ENCODE measurements around the gene UGCG. TPM values are rescaled to one million over a fixed set of nuclear protein-coding genes. Genes with fewer than 3 reads are reported as not detected.
"Not testable (repeated sequence)": the region's sequence is repeated elsewhere in the genome, so short reads cannot be mapped to it uniquely, and the experiment has no call there.

The UGCG gene
- total RNA-seq, 4 donors from 2014 or later: 81.3 to 113 (median 90.6) TPM

DNA sequence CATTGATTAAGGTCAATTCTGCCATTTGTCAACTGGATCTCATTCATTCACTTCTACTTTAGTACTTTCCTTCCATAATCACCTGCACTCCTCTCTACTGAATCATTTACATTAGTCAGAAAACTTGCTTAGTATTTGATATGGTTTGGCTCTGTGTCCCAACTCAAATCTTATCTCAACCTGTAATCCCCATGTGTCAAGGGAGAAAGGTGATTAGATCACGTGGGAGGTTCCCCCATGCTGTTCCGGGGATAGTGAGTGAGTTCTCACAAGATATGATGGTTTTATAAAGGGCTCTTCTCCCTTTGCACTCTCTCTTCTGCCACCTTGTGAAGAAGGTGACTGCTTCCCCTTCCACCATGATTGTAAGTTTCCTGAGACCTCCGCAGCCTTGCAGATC is 23.7 kb upstream of the UGCG start:
- no peak for DNase-seq (ENCODE audit: low spot score in 2 of 2)
- intact Hi-C loops (cut with DNase I; ENCODE audit: low total_unique reads): no loop called here
- 79 to 86% methylated on average over 3 of the region's 3 CpGs for WGBS, 2 donors
- TF ChIP-seq POLR2A (IDR thresholded peaks at IDR 0.05): no peak
- TF ChIP-seq, protein P1, sequence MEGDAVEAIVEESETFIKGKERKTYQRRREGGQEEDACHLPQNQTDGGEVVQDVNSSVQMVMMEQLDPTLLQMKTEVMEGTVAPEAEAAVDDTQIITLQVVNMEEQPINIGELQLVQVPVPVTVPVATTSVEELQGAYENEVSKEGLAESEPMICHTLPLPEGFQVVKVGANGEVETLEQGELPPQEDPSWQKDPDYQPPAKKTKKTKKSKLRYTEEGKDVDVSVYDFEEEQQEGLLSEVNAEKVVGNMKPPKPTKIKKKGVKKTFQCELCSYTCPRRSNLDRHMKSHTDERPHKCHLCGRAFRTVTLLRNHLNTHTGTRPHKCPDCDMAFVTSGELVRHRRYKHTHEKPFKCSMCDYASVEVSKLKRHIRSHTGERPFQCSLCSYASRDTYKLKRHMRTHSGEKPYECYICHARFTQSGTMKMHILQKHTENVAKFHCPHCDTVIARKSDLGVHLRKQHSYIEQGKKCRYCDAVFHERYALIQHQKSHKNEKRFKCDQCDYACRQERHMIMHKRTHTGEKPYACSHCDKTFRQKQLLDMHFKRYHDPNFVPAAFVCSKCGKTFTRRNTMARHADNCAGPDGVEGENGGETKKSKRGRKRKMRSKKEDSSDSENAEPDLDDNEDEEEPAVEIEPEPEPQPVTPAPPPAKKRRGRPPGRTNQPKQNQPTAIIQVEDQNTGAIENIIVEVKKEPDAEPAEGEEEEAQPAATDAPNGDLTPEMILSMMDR (IDR thresholded peaks at IDR 0.05): no peak
- H3K4me3 ChIP-seq (ENCODE audit: low read depth, poor library complexity, severe bottlenecking): no peak overlapping the region

DNA sequence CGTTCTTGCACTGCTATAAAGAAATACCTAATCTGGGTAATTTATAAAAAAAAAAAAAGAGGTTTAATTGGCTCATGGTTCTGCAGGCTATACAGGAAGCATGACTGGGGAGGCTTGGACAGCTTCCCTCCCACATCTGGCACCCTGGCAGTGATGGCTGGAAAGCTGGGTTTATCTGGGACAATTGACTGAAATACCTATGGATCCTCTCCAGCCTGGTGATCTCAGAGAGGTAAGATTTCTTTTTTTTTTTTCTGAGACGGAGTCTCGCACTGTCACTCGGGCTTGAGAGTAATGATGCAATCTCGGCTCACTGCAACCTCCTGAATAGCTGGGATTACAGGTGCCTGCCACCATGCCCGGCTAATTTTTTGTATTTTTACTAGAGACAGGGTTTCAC is 22.7 kb upstream of the UGCG start:
- no peak overlapping the region for H3K4me3 ChIP-seq (ENCODE audit: low read depth, poor library complexity, severe bottlenecking)
- DNase-seq (ENCODE audit: low spot score in 2 of 2): no peak
- WGBS, 2 donors: 54 to 67% methylated on average over 6 of the region's 6 CpGs
- no peak for TF ChIP-seq POLR2A (IDR thresholded peaks at IDR 0.05)
- TF ChIP-seq, protein P1 (IDR thresholded peaks at IDR 0.05): no peak
- intact Hi-C loops (cut with DNase I; ENCODE audit: low total_unique reads): no loop called here

DNA sequence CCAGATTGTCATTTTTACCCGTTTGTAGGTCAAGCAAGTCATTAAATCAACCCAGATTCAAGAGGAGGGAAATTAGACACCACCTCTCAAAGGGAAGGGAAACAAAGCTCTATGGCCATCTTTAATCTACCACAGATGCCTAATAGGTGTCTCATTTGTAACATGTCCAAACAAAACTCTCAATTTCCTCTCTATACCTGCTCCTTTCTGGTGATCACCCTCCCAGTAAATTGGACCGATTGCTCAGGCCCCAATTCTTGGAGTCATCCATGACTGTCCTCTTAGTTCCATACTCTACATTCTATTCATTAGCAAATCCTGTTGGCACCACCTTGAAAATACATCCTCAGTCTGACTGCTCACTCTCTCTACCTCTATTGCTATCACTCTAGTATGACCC is 22.1 kb upstream of the UGCG start:
- intact Hi-C loops (cut with DNase I; ENCODE audit: low total_unique reads): no loop called here
- no peak for TF ChIP-seq POLR2A (IDR thresholded peaks at IDR 0.05)
- TF ChIP-seq, protein P1 (IDR thresholded peaks at IDR 0.05): no peak

DNA sequence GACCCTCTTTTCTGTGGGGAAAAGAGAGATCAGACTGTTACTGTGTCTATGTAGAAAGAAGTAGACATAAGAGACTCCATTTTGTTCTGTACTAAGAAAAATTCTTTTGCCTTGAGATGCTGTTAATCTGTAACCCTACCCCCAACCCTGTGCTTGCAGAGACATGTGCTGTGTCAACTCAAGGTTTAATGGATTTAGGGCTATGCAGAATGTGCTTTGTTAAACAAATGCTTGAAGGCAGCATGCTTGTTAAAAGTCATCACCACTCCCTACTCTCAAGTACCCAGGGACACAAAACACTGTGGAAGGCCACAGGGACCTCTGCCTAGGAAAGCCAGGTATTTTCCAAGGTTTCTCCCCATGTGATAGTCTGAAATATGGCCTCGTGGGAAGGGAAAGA is 21.3 kb upstream of the UGCG start:
- WGBS, 2 donors: 68 to 70% methylated on average over 1 of the region's 1 CpG
- DNase-seq (ENCODE audit: low spot score in 2 of 2); H3K4me3 ChIP-seq (ENCODE audit: low read depth, poor library complexity, severe bottlenecking); intact Hi-C loops (cut with DNase I; ENCODE audit: low total_unique reads): not testable (repeated sequence)

More for the DNA sequence above, 22.1 kb upstream of the UGCG start:
- no peak overlapping the region for H3K4me3 ChIP-seq (ENCODE audit: low read depth, poor library complexity, severe bottlenecking)
- 53 to 74% methylated on average over 2 of the region's 2 CpGs for WGBS, 2 donors
- DNase-seq (ENCODE audit: low spot score in 2 of 2): no peak

DNA sequence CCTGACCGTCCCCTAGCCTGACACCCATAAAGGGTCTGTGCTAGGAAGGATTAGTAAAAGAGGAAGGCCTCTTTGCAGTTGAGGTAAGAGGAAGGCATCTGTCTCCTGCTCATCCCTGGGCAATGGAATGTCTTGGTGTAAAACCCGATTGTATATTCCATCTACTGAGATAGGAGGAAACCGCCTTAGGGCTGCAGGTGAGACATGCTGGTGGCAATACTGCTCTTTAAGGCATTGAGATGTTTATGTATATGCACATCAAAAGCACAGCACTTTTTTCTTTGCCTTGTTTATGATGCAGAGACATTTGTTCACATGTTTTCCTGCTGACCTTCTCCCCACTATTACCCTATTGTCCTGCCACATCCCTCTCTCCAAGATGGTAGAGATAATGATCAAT is 20.9 kb upstream of the UGCG start:
- intact Hi-C loops (cut with DNase I; ENCODE audit: low total_unique reads); H3K4me3 ChIP-seq (ENCODE audit: low read depth, poor library complexity, severe bottlenecking); DNase-seq (ENCODE audit: low spot score in 2 of 2): not testable (repeated sequence)
- 86 to 87% methylated on average over 3 of the region's 3 CpGs for WGBS, 2 donors

DNA sequence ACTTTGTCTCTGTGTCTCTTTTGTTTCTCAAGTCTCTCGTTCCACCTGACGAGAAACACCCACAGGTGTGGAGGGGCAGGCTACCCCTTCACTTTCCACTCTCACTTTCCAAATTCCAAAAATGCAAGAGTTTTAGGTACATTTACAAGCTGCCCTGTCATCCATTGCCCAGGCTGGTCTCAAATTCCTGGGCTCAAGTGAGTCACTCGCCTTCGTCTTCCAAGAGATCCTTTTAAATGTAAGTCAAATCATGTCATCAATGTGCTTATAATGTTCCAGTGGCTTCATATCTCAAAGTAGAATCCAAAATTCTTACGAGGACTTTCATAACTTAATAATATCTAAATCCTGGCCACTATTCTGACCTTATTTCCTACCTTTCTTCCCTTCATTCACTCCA is 20.4 kb upstream of the UGCG start:
- WGBS, 2 donors: 95 to 98% methylated on average over 5 of the region's 5 CpGs

DNA sequence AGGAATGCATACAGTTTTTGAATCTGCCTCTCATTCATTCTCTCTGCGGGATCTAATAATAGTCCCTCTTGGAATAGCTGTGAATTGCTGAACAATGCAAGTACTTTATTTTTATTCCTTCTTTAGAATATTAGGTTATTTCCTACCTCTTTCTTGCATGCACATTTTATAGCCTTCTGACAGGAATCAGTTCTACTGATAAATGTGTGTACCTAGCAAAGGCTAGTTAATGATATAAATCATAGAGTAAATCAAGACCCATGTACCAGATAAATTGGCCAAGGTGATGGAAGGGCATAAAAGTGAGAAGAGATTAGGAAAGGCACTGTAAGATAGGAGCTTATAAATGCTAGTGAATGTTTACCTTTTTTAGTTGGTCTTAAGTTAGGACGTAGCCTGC is 19.2 kb upstream of the UGCG start:
- WGBS, 2 donors: 96 to 99% methylated on average over 2 of the region's 2 CpGs

More for the DNA sequence above, 20.4 kb upstream of the UGCG start:
- TF ChIP-seq, protein P1 (IDR thresholded peaks at IDR 0.05): no peak
- no peak for TF ChIP-seq POLR2A (IDR thresholded peaks at IDR 0.05)
- intact Hi-C loops (cut with DNase I; ENCODE audit: low total_unique reads): no loop called here
- no peak for DNase-seq (ENCODE audit: low spot score in 2 of 2)
- no peak overlapping the region for H3K4me3 ChIP-seq (ENCODE audit: low read depth, poor library complexity, severe bottlenecking)

More for the DNA sequence above, 19.2 kb upstream of the UGCG start:
- intact Hi-C loops (cut with DNase I; ENCODE audit: low total_unique reads): no loop called here
- no peak for DNase-seq (ENCODE audit: low spot score in 2 of 2)
- TF ChIP-seq POLR2A (IDR thresholded peaks at IDR 0.05): no peak
- TF ChIP-seq, protein P1 (IDR thresholded peaks at IDR 0.05): no peak
- H3K4me3 ChIP-seq (ENCODE audit: low read depth, poor library complexity, severe bottlenecking): no peak overlapping the region

Data from lower leg skin (tissue), 4 donors.